ENCODE results near the gene SERPINB6.
"Not testable (repeated sequence)": the region's sequence is repeated elsewhere in the genome, so short reads cannot be mapped to it uniquely, and the experiment has no call there.

The SERPINB6 gene

DNA sequence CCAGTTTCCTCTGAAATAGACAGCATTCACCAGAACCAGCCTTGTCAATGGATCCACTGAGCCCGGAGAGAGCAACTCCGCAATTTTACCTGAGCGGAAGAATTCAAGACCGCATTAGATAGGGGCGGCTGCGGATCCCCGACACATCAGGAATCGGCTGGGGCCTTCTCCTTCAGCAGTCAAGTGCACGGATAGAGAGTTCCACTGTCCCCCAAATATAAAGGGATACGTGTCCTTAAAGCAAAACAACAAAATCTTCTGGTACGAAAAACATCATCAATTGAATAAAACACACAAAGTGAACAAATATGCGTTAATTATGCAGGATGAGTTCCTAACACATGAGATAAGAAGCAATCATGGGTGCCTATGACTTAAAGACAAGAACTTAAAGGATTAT lies 18.3 kb downstream of the SERPINB6 start:
- no peak for DNase-seq

DNA sequence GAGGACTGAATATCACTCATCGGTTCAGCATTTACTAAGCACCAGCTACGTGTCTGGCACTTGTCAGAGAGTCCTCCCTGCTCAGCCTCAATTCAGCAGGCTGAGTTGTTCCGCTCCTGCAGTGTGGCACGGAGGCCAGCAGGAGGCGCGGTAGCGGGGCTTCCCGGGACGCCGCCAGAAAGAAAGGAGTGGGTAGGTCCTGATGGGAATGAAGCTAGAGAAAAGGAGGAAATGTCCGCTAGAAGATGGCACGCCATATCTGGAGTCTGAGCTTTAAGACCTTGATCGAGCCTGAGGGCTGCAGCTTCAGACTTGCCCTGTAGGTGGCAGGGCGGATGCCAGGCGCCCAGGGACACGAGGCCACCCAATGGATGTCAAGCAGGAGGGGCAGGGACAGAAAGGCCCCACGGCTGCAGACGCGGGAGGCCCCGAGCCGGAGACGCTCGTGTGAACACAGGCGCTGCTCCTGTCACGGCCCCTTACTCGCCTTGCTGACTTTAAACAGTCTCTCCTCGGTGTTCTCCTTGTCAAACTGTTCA lies 18.7 kb downstream of the SERPINB6 start:
- no peak for DNase-seq

DNA sequence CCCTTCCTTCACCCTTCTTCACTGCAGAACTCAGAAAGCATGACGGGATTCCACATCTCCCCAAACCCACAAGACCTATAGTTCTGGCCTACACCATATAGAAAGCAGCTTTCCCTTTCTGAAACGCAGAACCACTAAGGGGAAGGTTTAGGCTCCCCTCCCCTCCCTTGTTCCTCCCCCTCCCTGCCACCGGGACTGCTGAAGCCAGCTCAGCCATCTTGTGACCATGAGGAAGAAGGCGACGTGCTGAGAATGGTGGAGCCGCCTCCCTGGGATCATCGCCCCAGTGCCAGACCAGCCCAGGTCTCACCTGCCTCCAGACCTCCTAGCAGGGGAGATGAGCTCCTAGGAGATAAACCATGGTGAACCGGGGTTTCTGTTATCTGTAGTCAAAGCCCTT lies 19.6 kb downstream of the SERPINB6 start:
- no peak for DNase-seq

DNA sequence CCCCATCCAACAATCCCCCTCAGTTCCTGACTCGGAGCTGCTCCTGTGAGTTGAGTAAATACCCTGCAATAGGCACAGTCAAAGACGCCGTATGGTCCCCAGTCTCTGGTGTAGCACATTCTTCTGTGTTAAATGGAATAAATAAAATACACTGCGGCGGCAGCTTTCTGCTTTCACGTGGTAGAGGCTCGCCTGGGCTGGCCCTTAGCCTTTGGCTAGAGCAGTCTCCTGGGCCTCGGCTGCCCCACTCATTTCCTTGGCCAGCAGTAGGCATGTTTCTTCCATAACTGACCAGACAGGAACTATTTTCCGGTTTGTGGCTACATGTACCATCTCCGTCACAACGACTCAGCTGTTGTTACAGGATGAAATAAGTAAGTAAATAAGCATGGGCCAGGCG lies 20.7 kb downstream of the SERPINB6 start:
- DNase-seq = no peak

DNA sequence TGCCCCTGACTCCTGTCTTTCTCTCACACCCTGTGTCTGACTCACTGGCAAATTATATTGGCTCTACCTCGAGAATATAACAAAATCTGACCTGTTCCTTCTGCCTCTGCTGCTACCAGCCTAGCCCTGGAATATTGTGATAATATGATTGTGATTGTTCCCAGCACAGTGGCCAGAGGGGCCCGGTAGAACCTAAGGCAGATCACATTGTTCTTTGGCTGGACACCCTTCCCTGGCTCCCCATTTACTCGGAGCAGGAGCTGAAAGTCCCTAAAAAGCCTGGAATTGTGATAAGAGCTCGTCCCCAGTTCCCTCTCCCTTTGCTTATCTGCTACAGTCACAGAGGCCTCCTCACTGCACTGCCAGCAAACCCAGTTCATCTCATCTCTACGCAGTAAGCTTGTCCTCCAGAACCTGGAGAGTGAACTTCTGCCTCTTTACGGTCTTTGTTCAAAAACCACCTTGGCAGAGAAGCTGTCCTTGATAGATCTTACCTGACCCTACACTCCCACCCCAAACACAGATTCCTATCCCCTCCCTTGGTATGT lies 21.8 kb downstream of the SERPINB6 start:
- DNase-seq = no peak

DNA sequence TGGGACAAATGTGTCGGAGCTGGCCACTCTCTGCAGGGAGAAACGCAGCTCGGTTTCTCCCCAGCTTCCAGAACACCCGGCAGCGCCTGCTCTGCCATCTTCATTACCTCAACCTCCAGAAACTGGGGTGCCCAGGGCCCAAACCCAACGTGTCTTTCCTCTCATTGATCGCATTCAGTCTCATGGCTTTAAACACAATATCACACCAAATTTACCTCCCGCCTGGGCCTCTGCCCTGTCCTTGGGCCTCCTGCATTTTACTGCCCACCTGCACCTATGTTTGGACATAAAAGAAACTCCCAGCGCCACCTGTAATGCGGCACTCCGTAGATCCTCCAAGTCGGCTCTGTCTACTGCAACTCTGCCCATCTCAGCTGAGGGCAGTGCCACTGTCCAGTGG lies 22.2 kb downstream of the SERPINB6 start:
- DNase-seq = no peak

DNA sequence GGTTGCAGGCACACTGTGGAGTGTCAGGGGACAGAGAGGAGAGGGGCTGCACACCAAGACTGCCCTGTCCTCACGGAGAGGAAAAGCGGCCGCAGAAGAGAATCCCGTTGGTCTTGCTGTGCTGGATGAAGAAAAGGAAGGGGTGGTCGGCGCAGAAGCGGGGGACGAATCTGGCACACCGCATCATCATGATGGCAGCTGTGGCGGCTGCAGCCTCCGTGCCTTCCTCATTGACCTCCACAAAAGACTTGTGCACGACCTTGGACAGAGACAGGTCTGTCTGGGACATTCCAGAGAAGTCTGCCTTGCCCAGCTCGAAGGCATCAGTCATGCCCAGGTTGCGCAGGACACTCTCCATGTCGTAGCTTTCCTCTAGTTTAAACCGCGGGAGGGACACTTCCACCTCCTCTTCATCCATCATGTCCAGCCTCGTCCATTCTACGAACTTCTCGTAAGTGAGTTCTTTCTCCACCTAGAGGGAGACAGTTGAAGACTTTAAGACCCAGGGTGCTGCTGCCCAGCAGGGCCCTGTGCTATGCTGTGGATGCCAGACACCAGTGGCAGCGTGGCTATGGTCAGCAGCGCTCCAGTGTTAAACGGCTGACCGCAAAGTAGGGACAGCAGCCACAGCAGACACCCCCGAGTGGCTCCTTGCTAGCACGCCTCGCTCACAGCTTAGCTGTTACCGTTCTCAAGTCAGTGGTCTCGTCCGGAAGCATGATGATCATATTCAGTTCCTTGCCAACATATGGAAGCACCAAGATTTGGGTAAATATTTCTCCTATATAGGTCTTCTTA lies 22.9 kb downstream of the SERPINB6 start:
- DNase-seq = no peak

DNA sequence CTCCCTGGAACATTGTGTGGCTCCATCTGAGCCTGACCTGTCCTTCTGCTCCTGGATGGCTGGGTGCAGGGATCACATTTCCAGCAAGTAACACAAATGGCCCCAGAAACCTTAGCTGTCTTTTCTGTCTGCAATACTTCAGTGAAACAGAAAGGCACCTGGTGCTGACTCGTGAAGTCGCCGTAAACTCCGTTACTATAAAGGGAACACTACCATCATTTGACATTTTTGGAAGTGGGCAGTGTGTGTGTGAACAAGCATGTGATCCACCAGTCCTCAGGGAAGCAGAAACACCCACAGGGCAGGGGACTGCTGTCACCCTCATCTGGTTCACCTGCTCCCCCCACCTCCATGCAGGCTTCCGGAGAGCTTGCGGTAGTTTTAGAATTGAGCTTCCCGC lies 23.9 kb downstream of the SERPINB6 start:
- DNase-seq = no peak

DNA sequence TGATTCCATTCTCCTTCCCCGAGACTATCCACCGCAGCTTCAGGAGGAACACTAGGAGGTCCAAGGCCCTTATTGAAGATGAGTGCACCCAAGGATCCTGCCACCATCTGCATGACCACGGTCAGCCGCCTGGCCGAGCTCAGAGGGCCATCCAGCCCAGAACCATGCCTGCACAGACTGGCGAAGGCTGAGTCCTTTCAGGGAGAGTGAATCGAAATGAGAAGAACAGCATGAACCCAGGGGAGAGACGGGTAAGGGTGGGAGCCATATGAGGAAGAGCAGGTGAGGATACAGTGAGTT lies 26.3 kb downstream of the SERPINB6 start:
- no peak for DNase-seq

DNA sequence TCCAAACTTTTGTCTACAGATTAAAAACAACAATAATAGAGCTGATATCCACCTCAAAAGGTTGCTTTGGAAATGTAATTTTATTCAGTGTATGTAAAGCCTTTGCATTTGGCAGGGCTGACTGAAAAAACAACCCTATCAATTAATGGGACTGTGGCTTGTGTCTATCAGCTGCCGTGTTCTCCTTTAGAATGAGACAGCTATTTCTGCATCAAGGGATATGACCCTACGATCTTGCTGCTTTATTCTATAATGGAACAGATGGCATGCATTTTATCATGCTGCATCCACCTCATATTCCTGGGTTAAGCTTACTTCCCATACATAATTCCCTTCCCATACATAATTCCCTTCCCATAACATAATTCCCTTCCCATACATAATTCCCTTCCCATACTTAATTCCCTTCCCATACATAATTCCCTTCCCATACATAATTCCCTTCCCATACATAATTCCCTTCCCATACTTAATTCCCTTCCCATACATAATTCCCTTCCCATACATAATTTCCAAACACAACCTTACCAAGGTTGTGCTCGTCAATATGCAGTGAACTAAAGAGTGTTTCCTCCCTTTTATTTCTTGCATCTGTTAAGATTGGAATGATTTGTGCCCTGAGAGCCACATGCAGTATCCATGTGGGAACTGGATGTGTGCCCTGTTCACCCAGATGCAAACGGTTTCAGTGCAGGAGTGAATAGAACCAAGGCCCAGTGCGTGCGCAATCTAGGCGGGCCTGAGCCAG lies 26.8 kb downstream of the SERPINB6 start:
- no peak for DNase-seq

DNA sequence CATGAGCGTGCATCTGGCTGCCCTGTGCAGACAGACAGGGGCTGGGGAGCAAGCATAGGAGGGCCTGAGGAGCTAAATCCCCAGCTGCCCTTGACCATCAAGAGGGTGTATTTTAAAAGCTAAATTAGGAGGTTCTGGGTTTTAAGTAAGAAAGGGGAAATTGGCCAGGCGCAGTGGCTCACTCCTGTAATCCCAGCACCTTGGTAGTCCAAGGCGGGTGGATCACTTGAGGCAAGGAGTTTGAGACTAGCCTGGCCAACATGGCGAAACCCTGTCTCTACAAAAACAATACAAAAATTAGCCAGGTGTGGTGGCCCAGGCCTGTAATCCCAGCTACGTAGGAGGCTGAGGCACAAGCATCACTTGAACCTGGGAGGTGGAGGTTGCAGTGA lies 27.8 kb downstream of the SERPINB6 start:
- no peak for DNase-seq

DNA sequence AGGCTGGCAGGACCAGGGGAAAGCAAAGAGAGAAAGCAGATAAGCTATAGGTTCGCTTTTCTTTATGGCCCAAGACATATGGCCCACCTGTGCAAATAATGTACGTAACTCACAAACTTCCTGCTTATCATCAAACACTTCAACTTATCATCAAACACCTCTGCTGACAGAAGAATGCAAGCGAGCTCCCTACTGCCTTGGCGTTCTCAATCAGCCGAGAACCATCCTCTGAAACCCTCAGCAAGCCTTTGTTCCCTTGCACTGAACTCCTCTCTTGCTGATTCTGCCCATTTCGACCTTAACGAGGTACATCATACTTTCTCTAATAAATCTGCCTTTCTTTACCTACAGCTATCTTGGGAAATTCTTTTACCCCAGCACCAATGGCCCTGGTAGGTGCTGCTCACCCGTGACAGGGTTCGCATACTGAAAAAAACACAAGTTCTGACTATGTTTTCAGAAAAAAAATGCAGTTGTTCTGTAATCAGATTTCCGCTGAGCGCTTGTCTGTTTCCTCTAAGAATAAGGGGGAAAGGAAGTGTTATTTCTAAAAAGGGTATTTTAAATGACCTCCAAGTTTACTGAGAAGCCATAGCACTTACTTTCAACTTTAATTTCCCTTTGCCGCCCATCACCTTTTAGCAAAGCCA lies 28.3 kb downstream of the SERPINB6 start:
- no peak for DNase-seq

DNA sequence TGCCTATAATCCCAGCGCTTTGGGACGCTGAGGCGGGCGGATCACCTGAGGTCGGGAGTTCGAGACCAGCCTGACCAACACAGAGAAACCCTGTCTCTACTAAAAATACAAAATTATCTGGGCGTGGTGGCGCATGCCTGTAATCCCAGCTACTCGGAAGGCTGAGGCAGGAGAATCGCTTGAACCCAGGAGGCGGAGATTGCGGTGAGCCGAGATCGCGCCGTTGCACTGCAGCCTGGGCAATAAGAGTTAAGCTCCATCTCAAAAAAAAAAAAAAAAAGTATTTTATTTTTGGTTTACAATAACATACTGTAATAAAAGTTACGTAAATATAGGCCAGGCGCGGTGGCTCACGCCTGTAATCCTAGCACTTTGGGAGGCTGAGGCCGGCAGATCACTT lies 29.3 kb downstream of the SERPINB6 start:
- DNase-seq = not testable (repeated sequence)

DNA sequence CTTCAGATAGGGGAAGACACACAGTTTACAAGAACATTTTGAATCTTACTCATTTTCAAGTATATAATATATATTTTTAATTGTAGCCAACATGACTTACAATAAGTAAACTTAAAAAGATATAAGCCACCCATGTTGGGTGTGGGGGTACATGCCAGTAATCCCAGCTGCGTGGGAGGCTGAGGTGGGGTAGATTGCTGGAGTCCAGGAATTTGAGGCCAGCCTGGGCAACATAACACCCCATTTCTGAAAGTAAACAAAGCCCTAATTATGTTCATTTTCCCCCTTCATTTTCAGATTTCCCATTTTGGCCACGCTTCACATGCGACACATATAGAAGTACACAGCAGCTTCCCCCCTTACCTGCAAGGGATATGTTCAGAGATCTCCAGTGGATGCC lies 30.5 kb downstream of the SERPINB6 start:
- DNase-seq = no peak

DNA sequence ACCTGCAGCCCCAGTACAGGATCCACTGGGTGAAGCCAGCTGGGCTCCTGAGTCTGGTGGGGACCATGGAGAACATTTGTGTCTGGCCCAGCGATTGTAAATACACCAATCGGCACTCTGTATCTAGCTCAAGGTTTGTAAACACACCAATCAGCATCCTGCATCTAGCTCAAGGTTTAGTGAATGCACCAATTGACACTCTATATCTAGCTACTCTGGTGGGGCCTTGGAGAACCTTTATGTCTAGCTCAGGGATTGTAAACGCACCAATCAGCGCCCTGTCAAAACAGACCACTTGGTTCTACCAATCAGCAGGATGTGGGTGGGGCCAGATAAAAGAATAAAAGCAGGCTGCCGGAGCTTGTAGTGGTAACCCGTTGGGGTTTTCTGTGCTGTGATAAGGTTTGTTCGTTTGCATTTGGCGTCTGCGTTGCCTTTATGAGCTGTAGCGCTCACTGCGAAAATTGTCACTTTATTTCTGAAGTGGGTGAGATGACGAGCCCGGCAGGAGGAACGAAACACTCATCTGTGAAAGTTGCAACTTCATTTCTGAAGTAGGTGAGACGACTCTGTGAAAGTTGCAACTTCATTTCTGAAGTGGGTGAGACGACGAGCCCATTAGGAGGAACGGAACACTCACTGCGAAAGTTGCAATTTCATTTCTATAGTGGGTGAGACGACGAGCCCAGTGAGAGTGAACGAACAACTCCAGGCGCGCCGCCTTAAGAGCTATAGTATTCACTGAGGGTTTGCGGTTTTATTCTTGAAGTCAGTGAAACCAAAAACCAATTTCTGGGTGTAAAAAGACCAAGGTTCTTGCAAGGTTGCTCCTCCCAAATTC lies 31.1 kb downstream of the SERPINB6 start:
- no peak for DNase-seq

DNA sequence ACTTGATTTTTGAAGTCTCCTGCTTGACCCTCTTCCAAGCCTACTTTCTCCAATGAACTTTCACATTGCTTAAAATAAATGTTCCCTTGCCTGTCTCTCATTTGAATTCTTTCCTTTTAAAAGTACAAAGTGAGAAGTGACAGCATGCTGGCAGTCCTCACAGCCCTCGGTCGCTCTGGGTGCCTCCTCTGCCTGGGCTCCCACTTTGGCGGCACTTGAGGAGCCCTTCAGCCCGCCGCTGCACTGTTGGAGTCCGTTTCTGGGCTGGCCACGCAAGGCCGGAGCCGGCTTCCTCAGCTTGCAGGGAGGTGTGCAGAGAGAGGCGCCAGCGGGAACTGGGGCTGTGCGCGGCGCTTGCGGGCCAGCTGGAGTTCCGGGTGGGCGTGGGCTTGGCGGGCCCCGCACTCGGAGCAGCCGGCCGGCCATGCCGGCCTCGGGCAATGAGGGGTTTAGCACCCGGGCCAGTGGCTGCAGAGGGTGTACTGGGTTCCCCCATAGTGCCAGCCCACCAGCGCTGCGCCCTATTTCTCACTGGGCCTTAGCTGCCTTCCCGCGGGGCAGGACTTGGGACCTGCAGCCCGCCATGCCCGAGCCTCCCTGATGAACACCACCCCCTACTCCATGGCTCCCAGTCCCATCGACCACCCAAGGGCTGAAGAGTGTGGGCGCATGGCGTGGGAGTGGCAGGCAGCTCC lies 31.9 kb downstream of the SERPINB6 start:
- no peak for DNase-seq

DNA sequence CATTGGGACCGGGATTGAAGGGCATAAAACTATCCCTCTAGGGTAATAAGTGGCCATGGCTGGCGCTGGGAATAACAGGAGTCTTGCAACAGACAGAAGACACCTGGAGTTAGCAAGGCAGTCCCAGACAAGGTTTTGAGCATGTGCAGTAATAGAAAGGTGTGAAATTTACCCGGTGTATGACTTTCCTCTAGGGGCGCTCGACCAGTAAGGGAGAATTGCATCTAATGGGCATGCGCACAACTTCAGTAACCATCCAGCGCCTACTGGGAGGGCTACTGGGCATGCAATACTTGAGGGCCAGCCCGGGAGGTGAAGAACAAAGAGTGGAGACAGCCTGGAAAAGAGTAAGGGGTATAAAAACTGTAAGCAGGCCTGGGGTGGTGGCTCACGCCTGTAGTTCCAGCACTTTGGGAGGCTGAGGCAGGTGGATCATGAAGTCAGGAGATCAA lies 32.7 kb downstream of the SERPINB6 start:
- DNase-seq = no peak

DNA sequence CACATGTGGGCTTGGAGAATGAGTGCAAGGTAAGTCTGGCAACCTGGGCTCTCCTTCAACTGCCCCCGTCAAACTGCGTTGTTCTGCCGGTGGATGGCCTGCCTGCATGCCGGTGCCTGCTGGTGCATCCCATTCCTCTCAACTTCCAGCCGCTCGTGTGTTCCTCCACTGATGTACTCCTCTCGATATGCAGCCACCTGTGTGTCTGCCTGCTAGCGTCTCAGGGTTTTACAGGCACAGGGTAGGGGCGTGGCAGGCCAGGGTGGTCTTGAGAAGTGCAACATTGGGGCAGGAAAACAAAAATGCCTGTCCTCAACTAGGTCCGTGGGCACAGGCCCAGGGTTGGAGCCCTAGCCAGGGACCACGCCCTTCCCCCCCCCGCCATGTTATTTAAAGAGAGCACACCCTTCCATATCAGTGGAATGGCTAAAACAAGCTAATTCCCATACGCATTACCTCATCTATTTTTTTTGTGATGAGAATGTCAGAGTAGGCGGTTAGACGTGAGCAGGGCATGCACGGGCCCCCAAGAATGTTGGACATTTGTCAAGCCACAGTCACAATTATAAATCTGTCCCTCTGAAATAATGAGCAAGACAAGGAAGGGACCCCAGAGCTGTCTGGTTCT lies 33.2 kb downstream of the SERPINB6 start:
- no peak for DNase-seq

DNA sequence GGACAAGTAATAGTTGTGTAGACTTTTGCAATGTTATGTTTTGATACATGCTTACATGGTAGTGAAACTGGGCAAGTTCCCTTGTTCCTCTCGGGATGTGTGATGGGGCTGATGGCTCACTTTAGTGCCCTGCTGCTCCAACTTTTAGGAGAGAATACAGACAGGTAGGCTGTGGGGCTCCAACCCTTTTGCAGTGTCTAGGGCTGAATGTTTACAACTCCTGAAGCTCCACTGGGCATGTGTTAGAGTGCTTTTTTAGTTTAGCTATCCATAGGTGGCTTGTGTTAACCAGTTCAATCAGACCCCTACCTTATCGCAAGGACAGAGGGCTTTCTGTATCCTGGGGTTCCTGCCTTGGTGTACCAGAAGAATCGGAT lies 33.8 kb downstream of the SERPINB6 start:
- DNase-seq = no peak

DNA sequence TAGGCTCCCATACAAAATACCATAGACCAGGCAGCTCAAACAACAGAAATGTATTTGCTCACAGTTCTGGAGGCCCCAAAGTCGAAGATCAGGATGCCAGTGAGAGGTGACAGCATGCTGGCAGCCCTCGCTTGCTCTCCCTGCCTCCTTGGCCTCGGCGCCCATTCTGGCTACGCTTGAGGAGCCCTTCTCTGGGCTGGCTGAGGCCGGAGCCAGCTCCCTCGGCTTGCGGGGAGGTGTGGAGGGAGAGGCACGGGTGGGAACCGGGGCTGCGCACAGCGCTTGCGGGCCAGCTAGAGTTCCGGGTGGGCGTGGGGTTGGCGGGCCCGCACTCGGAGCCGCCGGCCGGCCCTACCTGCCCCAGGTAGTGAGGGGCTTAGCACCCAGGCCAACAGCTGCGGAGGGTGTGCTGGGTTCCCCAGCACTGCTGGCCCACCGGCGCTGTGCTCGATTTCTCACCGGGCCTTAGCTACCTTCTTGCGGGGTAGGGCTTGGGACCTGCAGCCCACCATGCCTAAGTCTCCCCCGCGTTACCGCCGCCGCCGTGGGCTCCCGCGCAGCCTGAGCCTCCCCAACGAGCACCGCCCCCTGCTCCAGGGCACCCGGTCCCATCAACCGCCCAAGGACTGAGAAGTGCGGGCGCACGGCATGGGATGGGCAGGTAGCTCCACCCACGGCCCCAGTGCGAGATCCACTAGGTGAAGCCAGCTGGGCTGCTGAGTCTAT lies 35.6 kb downstream of the SERPINB6 start:
- DNase-seq = no peak

DNA sequence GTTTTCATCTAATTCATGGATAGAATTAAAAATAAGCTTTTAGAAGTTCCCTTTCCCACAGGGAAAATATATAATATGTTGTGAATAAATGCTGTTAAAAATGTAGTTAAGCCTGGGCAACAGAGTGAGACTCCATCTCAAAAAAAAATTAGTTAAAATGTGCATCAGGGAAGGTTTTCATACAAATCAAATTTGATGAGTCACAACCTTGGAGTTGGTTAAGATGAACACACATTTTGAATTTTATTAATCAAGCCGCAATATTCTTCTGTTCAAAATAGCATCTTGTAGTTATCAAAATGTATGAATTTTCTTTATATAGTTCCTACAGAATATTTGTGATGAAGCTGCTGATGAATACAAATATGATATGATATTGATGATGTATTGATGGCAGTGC lies 37.3 kb downstream of the SERPINB6 start:
- no peak for DNase-seq

Measured in DMS79 (cell line).